Gastroesophageal sphincter (tissue), 3 donors: ENCODE results near the gene P2RY14.

Experiments
- CTCF ChIP-seq, 4 experiments: fragments of 200-600 bp in 2 of 4; fragments of 450-650 bp in 2 of 4; sonication (generic) in 1 of 4; IDR thresholded peaks; one replicate each; pipeline ENCODE4 v1.5.1; 2017 to 2019; ENCODE audit warnings: antibody characterized with exemption in 4 of 4, mild to moderate bottlenecking in 2 of 4, moderate library complexity in 2 of 4
- EP300 ChIP-seq: sonication (generic); formaldehyde crosslinking; IDR thresholded peaks from one replicate; pipeline ENCODE4 v1.6.1; 2017; ENCODE audit warnings: antibody characterized with exemption, mild to moderate bottlenecking
- POLR2A ChIP-seq, 2 donors: fragments of 450-650 bp; IDR thresholded peaks; one replicate each; pipeline ENCODE4 v1.6.1; 2017; ENCODE audit warnings: antibody characterized with exemption in 2 of 2, mild to moderate bottlenecking in 2 of 2, moderate library complexity in 1 of 2

GRCh38 chr3:151169262-151169947, 108.9 kb downstream of the P2RY14 start:
- TF ChIP-seq CTCF (IDR thresholded peaks at IDR 0.05): no peak
- TF ChIP-seq POLR2A (IDR thresholded peaks at IDR 0.05): no peak
- TF ChIP-seq EP300: no peak
